ENCODE data around the gene SDK2. TPM values are rescaled to one million over a fixed set of nuclear protein-coding genes. Genes with fewer than 3 reads are reported as not detected.
A peak's percentile ranks its signal among the peaks of the same experiment; 100 is the strongest.

The SDK2 gene
- total and polyA plus RNA-seq, 2 of the 8 experiments (the other 6 are each of a cell fraction or from before 2014, with no cell fraction given) = 3.9 to 4.1 TPM

DNA sequence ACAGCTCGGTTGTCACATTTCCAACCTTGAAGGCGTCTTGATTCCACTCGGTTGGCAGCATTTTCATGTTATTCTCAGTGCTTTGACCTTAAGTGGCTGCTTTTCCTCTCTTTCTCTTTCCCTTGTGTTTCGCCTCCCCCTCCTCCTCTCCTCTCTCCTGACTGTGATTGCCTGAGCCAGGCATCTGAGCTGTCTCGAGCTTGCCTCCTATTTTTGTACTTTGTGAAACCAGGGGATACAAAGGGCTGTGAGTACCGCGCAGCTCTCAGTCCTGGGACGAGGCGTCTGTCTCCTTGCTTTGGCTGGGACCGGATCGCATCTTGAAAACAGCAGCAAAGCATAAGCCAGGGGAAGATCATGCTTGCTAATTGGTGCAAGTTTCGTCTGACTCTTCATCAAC, 48.8 kb upstream of the SDK2 start:
- Histone ChIP-seq H3K4me1 (replicated peaks in 1 of 4; ENCODE audit: control insufficient read depth in 3 of 4, insufficient read depth in 4 of 4, low read length in 3 of 4) (peaks cover 0 to 10% (median 5%) of the 10 kb centered on the region in 4 experiments; a peak in 2 of 7 replicates), H3K18ac (ENCODE audit: extremely low read depth, low read length) (no peak overlapping the region), H3K9me3 (ENCODE audit: insufficient read depth in 2 of 2, low read depth in 1 of 2, low read length in 1 of 2) (0 out of 4 replicates have a peak, but pooled peaks cover 0 to 8% of the 10 kb centered on the region in 2 experiments), H3K23me2 (ENCODE audit: low read depth, low read length) (peaks cover 2% of the 10 kb centered on the region; the same call in 1 of the 2 replicates), H4K8ac (ENCODE audit: extremely low read depth, insufficient read depth, low read length) (no peak overlapping the region), H3K4me2 (ENCODE audit: insufficient read depth in 1 of 2, low read depth in 2 of 2, low read length in 2 of 2) (no peak overlapping the region), H3K56ac (replicated peaks; ENCODE audit: insufficient read length, low read depth, low read length) (no peak overlapping the region), H3K23ac (ENCODE audit: insufficient read length) (no peak overlapping the region), H3K4me3 (ENCODE audit: extremely low read depth in 1 of 4, insufficient read depth in 2 of 4, low read depth in 3 of 4, low read length in 4 of 4) (no peak overlapping the region), H3K27me3 (replicated peaks in 1 of 4; ENCODE audit: control insufficient read depth in 3 of 4, extremely low read depth in 1 of 4, insufficient read depth in 3 of 4, low read length in 3 of 4) (no peaks in the 10 kb centered on the region; a peak in 1 of 7 replicates), H2BK12ac (ENCODE audit: low read depth, low read length) (no peak overlapping the region), H3K14ac (ENCODE audit: insufficient read length) (no peak overlapping the region), H3K79me1 (ENCODE audit: low read depth, low read length) (no peaks in the 10 kb centered on the region), H3K9ac (replicated peaks in 1 of 4; ENCODE audit: extremely low read depth in 1 of 4, low read depth in 3 of 4, low read length in 3 of 4) (no peak overlapping the region), H2BK5ac (ENCODE audit: low read depth, low read length) (no peak overlapping the region), H2AK5ac (ENCODE audit: low read depth, low read length) (0 out of 2 replicates have a peak overlapping the region, but pooled peaks have one; percentile 25), H4K20me1 (replicated peaks in 1 of 2; ENCODE audit: control insufficient read depth in 1 of 2, insufficient read depth in 2 of 2, low read length in 2 of 2) (no peaks in the 10 kb centered on the region), H2BK15ac (ENCODE audit: low read length) (no peak overlapping the region), H3K79me2 (ENCODE audit: control insufficient read depth in 1 of 2, insufficient read depth in 2 of 2, low read length in 2 of 2) (no peaks in the 10 kb centered on the region), H2AFZ (ENCODE audit: low read length) (0 out of 2 replicates have a peak overlapping the region, but pooled peaks have one; percentile 18), H2BK120ac (replicated peaks; ENCODE audit: low read depth, low read length) (no peak overlapping the region), H2BK20ac (ENCODE audit: low read length) (0 out of 2 replicates have a peak overlapping the region, but pooled peaks have one; percentile 3), H3K27ac (ENCODE audit: low read depth, low read length) (no peak overlapping the region), H4K91ac (replicated peaks; ENCODE audit: insufficient read length, low read length) (no peak overlapping the region), H4K5ac (ENCODE audit: insufficient read length, low read depth, low read length) (no peak overlapping the region), H3K36me3 (ENCODE audit: control insufficient read depth in 2 of 4, insufficient read depth in 4 of 4, low read length in 3 of 4) (no peaks in the 10 kb centered on the region; a peak in 1 of 8 replicates), H3K4ac (replicated peaks; ENCODE audit: insufficient read length, low read depth, low read length) (no peak overlapping the region)
- ChIA-PET POLR2A (ENCODE audit: partially characterized antibody) (no interaction called here), CTCF (ENCODE audit: partially characterized antibody) (interaction anchor here (0.9 to 4.4 kb wide), 7 partner anchors 8 to 263 kb away, joined by 3 to 33 read pairs (median 4); no protein-coding TSS in a partner anchor)
- peak in 1 of 2 experiments; percentile 41 for DNase-seq (ENCODE audit: low read depth in 1 of 2, low spot score in 2 of 2)
- 86% methylated on average over 12 of the region's 12 CpGs; no CpG with 5 or more reads in 1 of the 2 experiments for WGBS, 2 experiments (ENCODE audit: extremely low coverage in 1 of 2, insufficient coverage in 1 of 2, insufficient read length in 1 of 2, insufficient replicate concordance in 2 of 2, low coverage in 1 of 2, low lambda C conversion rate in 2 of 2, missing lambda C conversion rate in 1 of 2)
- no peak for FAIRE-seq
- TF ChIP-seq EGR1 (IDR thresholded peaks at IDR 0.05; ENCODE audit: borderline replicate concordance, low read depth, low read length) (no peak), FOSL1 (IDR thresholded peaks at IDR 0.05; ENCODE audit: insufficient read depth, low read depth, low read length) (no peak), CHD2 (IDR thresholded peaks at IDR 0.05; ENCODE audit: low read length) (no peak), TAF1 (IDR thresholded peaks at IDR 0.05; ENCODE audit: low read depth, low read length) (no peak), KDM5A (IDR thresholded peaks at IDR 0.05; ENCODE audit: low read length) (no peak), SRF (IDR thresholded peaks at IDR 0.05; ENCODE audit: low read depth, low read length) (no peak), SIRT6 (IDR thresholded peaks at IDR 0.05; ENCODE audit: low read length) (no peak)
- TF ChIP-seq, protein P1, sequence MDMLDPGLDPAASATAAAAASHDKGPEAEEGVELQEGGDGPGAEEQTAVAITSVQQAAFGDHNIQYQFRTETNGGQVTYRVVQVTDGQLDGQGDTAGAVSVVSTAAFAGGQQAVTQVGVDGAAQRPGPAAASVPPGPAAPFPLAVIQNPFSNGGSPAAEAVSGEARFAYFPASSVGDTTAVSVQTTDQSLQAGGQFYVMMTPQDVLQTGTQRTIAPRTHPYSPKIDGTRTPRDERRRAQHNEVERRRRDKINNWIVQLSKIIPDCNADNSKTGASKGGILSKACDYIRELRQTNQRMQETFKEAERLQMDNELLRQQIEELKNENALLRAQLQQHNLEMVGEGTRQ (IDR thresholded peaks at IDR 0.05; ENCODE audit: low read length) = no peak
- TF ChIP-seq, protein P2, sequence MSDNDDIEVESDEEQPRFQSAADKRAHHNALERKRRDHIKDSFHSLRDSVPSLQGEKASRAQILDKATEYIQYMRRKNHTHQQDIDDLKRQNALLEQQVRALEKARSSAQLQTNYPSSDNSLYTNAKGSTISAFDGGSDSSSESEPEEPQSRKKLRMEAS (IDR thresholded peaks at IDR 0.05) = no peak
- TF ChIP-seq, protein P3, sequence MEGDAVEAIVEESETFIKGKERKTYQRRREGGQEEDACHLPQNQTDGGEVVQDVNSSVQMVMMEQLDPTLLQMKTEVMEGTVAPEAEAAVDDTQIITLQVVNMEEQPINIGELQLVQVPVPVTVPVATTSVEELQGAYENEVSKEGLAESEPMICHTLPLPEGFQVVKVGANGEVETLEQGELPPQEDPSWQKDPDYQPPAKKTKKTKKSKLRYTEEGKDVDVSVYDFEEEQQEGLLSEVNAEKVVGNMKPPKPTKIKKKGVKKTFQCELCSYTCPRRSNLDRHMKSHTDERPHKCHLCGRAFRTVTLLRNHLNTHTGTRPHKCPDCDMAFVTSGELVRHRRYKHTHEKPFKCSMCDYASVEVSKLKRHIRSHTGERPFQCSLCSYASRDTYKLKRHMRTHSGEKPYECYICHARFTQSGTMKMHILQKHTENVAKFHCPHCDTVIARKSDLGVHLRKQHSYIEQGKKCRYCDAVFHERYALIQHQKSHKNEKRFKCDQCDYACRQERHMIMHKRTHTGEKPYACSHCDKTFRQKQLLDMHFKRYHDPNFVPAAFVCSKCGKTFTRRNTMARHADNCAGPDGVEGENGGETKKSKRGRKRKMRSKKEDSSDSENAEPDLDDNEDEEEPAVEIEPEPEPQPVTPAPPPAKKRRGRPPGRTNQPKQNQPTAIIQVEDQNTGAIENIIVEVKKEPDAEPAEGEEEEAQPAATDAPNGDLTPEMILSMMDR (IDR thresholded peaks at IDR 0.05; ENCODE audit: control extremely low read depth in 1 of 3, insufficient read depth in 1 of 3, low read depth in 1 of 3, low read length in 3 of 3) = no peak
